Common myeloid progenitor, CD34-positive (primary cell): Measurements from ENCODE around the gene CDAN1.
"Not testable (repeated sequence)": the region's sequence is repeated elsewhere in the genome, so short reads cannot be mapped to it uniquely, and the experiment has no call there.

Experiments
- CTCF ChIA-PET: fragments of 350-600 bp; sonication (Branson Sonifier 250); formaldehyde crosslinking; loops from one replicate; lab custom pipeline; 2021; ENCODE audit warnings: antibody characterized with exemption; lab: Charles Lee
- POLR2A ChIA-PET: fragments of 350-600 bp; sonication (Branson Sonifier 250); formaldehyde crosslinking; loops from one replicate; lab custom pipeline; 2021; ENCODE audit warnings: antibody characterized with exemption; lab: Charles Lee
- DNase-seq, 3 donors: peaks; one replicate each; pipeline versions ENCODE4 v3.0.0 to v3.0.0-alpha.2; 2013
- H3K27ac ChIP-seq, 2 experiments: 1 replicate in 1 of 2; 2 replicates in 1 of 2; pipeline ENCODE4 v1.7.0; 2013; ENCODE audit warnings: inconsistent platforms in 2 of 2, low read length in 2 of 2, mild to moderate bottlenecking in 2 of 2, low read depth in 1 of 2, moderate library complexity in 1 of 2; ENCODE audit not compliant: severe bottlenecking in 2 of 2, insufficient read depth in 1 of 2, poor library complexity in 1 of 2
- H3K27me3 ChIP-seq, 5 experiments: replicated peaks in 2 of 5; 1 replicate in 3 of 5; 2 replicates in 2 of 5; pipeline versions ENCODE4 v1.6.1 to v1.7.0; 2013; ENCODE audit warnings: low read length in 4 of 5, mild to moderate bottlenecking in 2 of 5, moderate library complexity in 2 of 5, inconsistent platforms in 1 of 5; ENCODE audit not compliant: insufficient read depth in 5 of 5, control insufficient read depth in 4 of 5
- H3K36me3 ChIP-seq, 4 experiments: 1 replicate in 2 of 4; 2 replicates in 2 of 4; pipeline versions ENCODE4 v1.6.1 to v1.7.0; 2013; ENCODE audit warnings: low read length in 3 of 4, control low read depth in 1 of 4, mild to moderate bottlenecking in 1 of 4; ENCODE audit not compliant: control insufficient read depth in 4 of 4, insufficient read depth in 4 of 4
- H3K4me1 ChIP-seq, 4 experiments: 1 replicate in 3 of 4; 2 replicates in 1 of 4; pipeline versions ENCODE4 v1.6.1 to v1.7.1; 2013; ENCODE audit warnings: low read length in 3 of 4, mild to moderate bottlenecking in 3 of 4, control low read depth in 1 of 4, inconsistent platforms in 1 of 4, moderate library complexity in 1 of 4; ENCODE audit not compliant: control insufficient read depth in 4 of 4, insufficient read depth in 4 of 4; ENCODE audit errors: control extremely low read depth in 1 of 4
- H3K4me3 ChIP-seq, 7 experiments: 1 replicate in 4 of 7; 2 replicates in 3 of 7; pipeline versions ENCODE4 v1.5.1 to v1.7.0; 2013; ENCODE audit warnings: mild to moderate bottlenecking in 7 of 7, low read length in 6 of 7, moderate library complexity in 6 of 7, inconsistent platforms in 2 of 7, low read depth in 2 of 7, control low read depth in 1 of 7; ENCODE audit not compliant: insufficient read depth in 4 of 7, control insufficient read depth in 1 of 7; ENCODE audit errors: extremely low read depth in 1 of 7
- H3K9me3 ChIP-seq, 5 experiments: 1 replicate in 4 of 5; 2 replicates in 1 of 5; pipeline versions ENCODE4 v1.6.1 to v1.7.1; 2013; ENCODE audit warnings: low read length in 4 of 5, mild to moderate bottlenecking in 2 of 5, inconsistent platforms in 1 of 5, low read depth in 1 of 5, moderate library complexity in 1 of 5; ENCODE audit not compliant: control insufficient read depth in 4 of 5, insufficient read depth in 2 of 5; ENCODE audit errors: control extremely low read depth in 1 of 5
- WGBS: methylation state at CpG from one replicate; pipeline ENCODE4 v1.1.5; 2013; ENCODE audit not compliant: insufficient coverage; 5-methylcytosine and 5-hydroxymethylcytosine counted together

CDAN1 gene

DNA sequence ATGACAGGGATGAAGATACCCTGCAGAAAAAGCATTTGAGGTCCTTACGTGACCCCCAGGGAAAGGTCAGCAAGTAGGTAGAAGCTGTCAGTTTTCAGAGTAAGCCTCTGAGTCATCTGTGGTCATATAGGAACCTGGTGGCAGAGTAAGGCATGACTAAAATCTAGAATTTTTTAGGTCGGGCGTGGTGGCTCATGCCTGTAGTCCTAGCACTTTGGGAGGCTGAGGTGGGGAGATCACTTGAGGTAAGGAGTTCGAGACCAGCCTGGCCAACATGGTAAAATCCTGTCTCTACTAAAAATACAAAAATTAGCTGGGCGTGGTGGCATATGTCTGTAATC is 56.8 kb downstream of the CDAN1 start:
- H3K36me3 ChIP-seq = peaks cover 29 to 95% (median 78%) of the 10 kb centered on the region in 4 experiments
- ChIA-PET CTCF (interaction anchor here (1.2 to 2.2 kb wide), 2 partner anchors 16 to 42 kb away, joined by 3 to 7 read pairs; no protein-coding TSS in a partner anchor), POLR2A (interaction anchor here (1.2 kb wide), 1 partner anchor 10 kb away, joined by 4 read pairs; no protein-coding TSS in a partner anchor)
- H3K27ac ChIP-seq, H3K27me3 ChIP-seq, H3K4me1 ChIP-seq, H3K9me3 ChIP-seq, H3K4me3 ChIP-seq: not testable (repeated sequence)
- WGBS = 100% methylated on average over 5 of the region's 5 CpGs
- peak in 1 of 3 donors; percentile 3 for DNase-seq

DNA sequence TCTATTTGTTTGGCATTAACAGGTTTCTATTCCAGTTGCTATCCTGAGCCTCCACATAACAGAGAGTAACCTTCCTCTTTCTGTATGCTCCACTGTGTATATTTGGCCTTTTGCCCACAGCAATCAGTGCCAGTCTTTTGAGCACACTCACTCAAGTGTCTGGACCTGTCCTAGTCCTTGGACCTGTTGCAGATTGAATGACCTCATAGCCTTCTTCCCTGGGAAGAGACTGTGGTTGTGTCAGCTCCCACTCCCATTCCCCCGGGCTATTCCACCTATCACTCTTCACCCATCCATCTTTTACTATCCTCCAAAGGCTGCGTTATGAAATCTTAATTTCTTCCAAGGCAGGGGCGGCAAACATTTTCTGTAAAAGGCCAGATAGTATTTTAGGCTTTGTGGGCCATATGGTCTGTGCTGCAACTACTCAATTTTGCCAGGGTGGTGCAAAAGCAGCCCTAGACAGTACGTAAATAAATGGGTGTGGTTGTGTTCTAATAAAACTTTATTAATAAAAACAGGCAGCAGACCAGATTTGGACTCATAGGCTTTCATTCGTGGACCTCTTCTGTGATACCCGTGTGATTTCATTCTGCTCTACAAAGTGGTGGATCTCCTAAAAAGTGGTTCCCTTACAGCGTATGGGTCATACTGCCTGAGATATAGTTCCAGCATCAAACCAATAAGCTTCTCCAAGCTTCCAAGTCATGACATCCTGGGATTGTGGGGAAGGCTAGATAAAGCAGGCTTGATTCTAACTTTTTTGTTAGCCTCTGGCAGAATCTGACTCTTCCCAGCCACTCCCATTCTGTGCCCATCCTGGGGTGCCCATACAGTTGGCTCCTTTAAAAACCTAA is 57.4 kb downstream of the CDAN1 start:
- ChIA-PET POLR2A (no interaction called here), CTCF (interaction anchor here (1.2 to 2.2 kb wide), 2 partner anchors 17 to 41 kb away, joined by 3 to 7 read pairs; no protein-coding TSS in a partner anchor)
- Histone ChIP-seq H3K27me3 (no peaks in the 10 kb centered on the region), H3K4me1 (no peaks in the 10 kb centered on the region), H3K36me3 (peaks cover 30 to 95% (median 78%) of the 10 kb centered on the region in 4 experiments), H3K4me3 (no peak overlapping the region), H3K27ac (no peak overlapping the region), H3K9me3 (no peaks in the 10 kb centered on the region)
- 100% methylated on average over 3 of the region's 7 CpGs for WGBS
- no peak for DNase-seq

DNA sequence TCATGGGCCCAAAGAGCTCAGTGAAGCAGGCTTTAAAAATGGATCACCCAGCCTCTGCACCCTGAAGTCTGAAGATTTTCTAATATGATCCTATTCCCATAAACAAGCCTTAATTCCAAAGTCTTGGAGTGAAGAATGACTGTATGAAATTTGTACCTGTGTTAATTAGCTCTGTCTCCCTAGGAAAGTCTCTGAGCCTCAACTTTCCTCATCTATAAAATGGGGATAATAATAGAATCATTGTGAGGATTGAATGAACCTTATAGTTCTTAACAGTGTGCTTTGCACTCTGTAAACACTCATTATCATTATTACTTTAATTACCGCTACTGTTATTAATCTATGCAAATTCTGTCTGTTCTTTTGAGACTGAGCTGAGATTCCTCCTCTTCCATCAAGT is 61.9 kb downstream of the CDAN1 start:
- no CpG with 5 or more reads among the region's 1 CpG for WGBS
- ChIA-PET POLR2A (no interaction called here), CTCF (no interaction called here)
- DNase-seq = no peak
- no peaks in the 10 kb centered on the region for H3K9me3 ChIP-seq
- no peaks in the 10 kb centered on the region for H3K27me3 ChIP-seq
- no peak overlapping the region for H3K27ac ChIP-seq
- no peaks in the 10 kb centered on the region for H3K4me1 ChIP-seq
- peaks cover 21 to 81% (median 62%) of the 10 kb centered on the region in 4 experiments for H3K36me3 ChIP-seq
- H3K4me3 ChIP-seq = no peak overlapping the region

DNA sequence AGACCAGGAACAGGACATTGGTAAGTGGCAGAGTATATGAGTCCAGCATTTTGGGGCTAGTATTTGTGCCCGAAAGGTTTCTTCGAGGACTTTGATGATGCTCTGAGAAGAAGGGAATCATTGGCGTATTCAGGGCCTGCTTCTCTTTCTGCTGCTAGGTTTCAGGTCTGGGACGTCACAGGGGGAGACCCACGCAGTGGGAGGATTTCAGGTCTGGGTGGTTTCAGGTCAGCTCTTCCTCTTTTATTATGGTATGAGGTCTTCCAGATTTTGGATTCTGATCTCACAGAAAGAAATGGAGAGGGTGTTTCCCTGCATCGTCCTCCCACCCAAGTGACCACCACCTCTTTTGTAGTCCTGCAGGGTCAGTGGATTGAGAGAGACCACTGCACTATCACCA is 62.5 kb downstream of the CDAN1 start:
- H3K4me3 ChIP-seq = no peak overlapping the region
- no peaks in the 10 kb centered on the region for H3K27me3 ChIP-seq
- ChIA-PET CTCF (no interaction called here), POLR2A (no interaction called here)
- 97% methylated on average over 5 of the region's 6 CpGs for WGBS
- no peak for DNase-seq
- H3K9me3 ChIP-seq = no peaks in the 10 kb centered on the region
- peaks cover 21 to 79% (median 60%) of the 10 kb centered on the region in 4 experiments for H3K36me3 ChIP-seq
- H3K4me1 ChIP-seq = no peaks in the 10 kb centered on the region
- no peak overlapping the region for H3K27ac ChIP-seq
